Panc1 (cell line): ENCODE results near the gene CACNA1B. TPM values are rescaled to one million over a fixed set of nuclear protein-coding genes. Genes with fewer than 3 reads are reported as not detected.

Source experiments
- ATAC-seq: fragments of 200-7000 bp; cut with Tn5 transposase; 2 replicates; pipeline ENCODE4 v1.9.1; 2020; ENCODE audit warnings: mild to moderate bottlenecking, moderate library complexity
- BruUV-seq: library from RNA; stranded (reverse); fragments of 400-500 nt; replicated peaks from 2 replicates; lab custom pipeline; 2021; lab: Mats Ljungman, UMichigan
- CTCF ChIA-PET: fragments of 300-600 bp; sonication (Branson Sonifier 250); formaldehyde crosslinking; loops from one replicate; lab custom pipeline; 2022; ENCODE audit warnings: antibody characterized with exemption; lab: Charles Lee
- POLR2A ChIA-PET: fragments of 300-600 bp; sonication (Branson Sonifier 250); formaldehyde crosslinking; loops from one replicate; lab custom pipeline; 2022; ENCODE audit warnings: antibody characterized with exemption; lab: Charles Lee
- DNase-seq: peaks from one replicate; pipeline ENCODE4 v3.0.0-alpha.2; 2010; ENCODE audit warnings: low read depth, low spot score
- H3K27ac ChIP-seq: 2 replicates; pipeline ENCODE4 v1.5.1; 2011; ENCODE audit warnings: mild to moderate bottlenecking, low read length, inconsistent platforms
- H3K27me3 ChIP-seq: fragments of 200-500 bp; sonication (Bioruptor generic); 2 replicates; pipeline ENCODE4 v1.6.0; 2014; ENCODE audit warnings: low read length, inconsistent platforms; ENCODE audit not compliant: control insufficient read depth, insufficient read depth
- H3K36me3 ChIP-seq: fragments of 200-500 bp; sonication (Bioruptor generic); 2 replicates; pipeline ENCODE4 v1.5.1; 2014; ENCODE audit warnings: inconsistent platforms, mild to moderate bottlenecking, low read length, moderate library complexity; ENCODE audit not compliant: control insufficient read depth, insufficient read depth
- H3K4me1 ChIP-seq: 2 replicates; pipeline ENCODE4 v1.5.1; 2011; ENCODE audit warnings: inconsistent platforms, mild to moderate bottlenecking, low read length, moderate library complexity; ENCODE audit not compliant: control insufficient read depth, insufficient read depth
- H3K4me3 ChIP-seq, 2 experiments: 2 replicates each; pipeline ENCODE4 v1.5.1; 2011 to 2012; ENCODE audit warnings: low read depth in 2 of 2, low read length in 2 of 2, mild to moderate bottlenecking in 2 of 2, inconsistent platforms in 1 of 2, moderate library complexity in 1 of 2
- H3K9me3 ChIP-seq: fragments of 200-500 bp; sonication (Bioruptor generic); 2 replicates; pipeline ENCODE4 v1.5.1; 2014; ENCODE audit warnings: low read depth, mild to moderate bottlenecking, inconsistent platforms, low read length, moderate library complexity; ENCODE audit not compliant: control insufficient read depth, insufficient read depth
- CTCF ChIP-seq: fragments of 450-650 bp; IDR thresholded peaks from 2 replicates; pipeline ENCODE4 v1.5.1; 2017; ENCODE audit warnings: mild to moderate bottlenecking
- POLR2AphosphoS5 ChIP-seq: IDR thresholded peaks from 2 replicates; pipeline ENCODE4 v1.6.1; 2012; ENCODE audit warnings: mild to moderate bottlenecking, low read depth, low read length, moderate library complexity
- SIN3A ChIP-seq: IDR thresholded peaks from 2 replicates; pipeline ENCODE4 v1.6.1; 2012; ENCODE audit warnings: low read depth, mild to moderate bottlenecking, low read length, moderate library complexity, borderline replicate concordance; ENCODE audit not compliant: insufficient read depth
- TCF7L2 ChIP-seq: IDR thresholded peaks from 2 replicates; pipeline ENCODE4 v1.6.1; 2011; ENCODE audit warnings: mild to moderate bottlenecking, low read depth, low read length, inconsistent platforms
- in situ Hi-C: cut with HindIII; loops from 2 replicates; pipeline ENCODE4 v1.10.0; 2016; ENCODE audit warnings: low sequenced_read_pairs, low pct_unique_long_range_greater_than_20kb
- intact Hi-C: fragments of 100-400 bp; cut with micrococcal nuclease; formaldehyde crosslinking; loops from one replicate; pipeline ENCODE4 v1.10.0; 2022; ENCODE audit not compliant: unreplicated experiment
- total RNA-seq: library from RNA; stranded (reverse); gene quantifications from one replicate; pipeline ENCODE4 v1.2.1, GENCODE V29; 2021; ENCODE audit not compliant: unreplicated experiment
- TF ChIP-seq, protein P1 (sequence below), 2 experiments: IDR thresholded peaks; 2 replicates each; pipeline ENCODE4 v1.6.1; 2011 to 2012; ENCODE audit warnings: low read depth in 2 of 2, control low read depth in 1 of 2, low read length in 1 of 2, mild to moderate bottlenecking in 1 of 2, moderate library complexity in 1 of 2; ENCODE audit not compliant: insufficient read depth in 1 of 2

Gene CACNA1B
- total RNA-seq, 1 experiment from 2014 or later, result 0.49 TPM

DNA sequence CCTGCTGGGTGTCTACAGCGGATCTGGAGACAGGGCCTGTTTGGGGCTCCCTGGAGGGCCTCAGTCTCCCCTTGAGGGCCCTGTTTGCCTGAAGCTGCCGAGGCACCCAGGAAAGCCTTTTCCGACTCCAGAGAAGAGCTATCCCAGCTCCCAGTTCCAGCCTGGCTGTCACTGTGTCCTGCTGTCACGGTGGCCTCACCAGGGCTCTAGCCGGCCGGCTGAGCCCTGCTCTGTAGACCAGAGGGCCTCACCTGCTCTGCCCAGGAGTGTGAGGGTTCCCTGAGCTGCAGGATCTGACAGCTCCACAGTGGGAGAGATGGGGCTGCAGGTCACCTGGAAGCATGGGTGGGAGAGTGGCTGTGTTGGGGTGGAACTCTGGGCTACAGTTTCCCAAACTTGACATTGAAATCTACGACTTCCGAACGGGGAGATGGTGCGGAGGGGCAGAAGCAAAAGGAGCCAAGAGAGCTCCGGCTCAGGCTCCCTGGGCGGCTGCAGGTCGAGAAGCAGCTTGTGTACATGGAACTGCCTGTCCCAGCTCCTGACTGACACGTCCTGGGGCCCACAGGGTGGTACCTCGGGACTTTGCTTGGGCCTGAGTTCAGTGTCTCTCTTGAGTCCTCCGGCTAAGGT, 94.9 kb downstream of the CACNA1B start:
- H3K4me3 ChIP-seq, result no peak overlapping the region
- no peak for DNase-seq
- no peak for ATAC-seq
- H3K4me1 ChIP-seq, result no peaks in the 10 kb centered on the region
- no peaks in the 10 kb centered on the region for H3K27me3 ChIP-seq
- ChIA-PET CTCF (no interaction called here), POLR2A (no interaction called here)
- H3K36me3 ChIP-seq, result no peaks in the 10 kb centered on the region
- no peak for TF ChIP-seq POLR2AphosphoS5
- TF ChIP-seq TCF7L2, result no peak
- no peak for TF ChIP-seq CTCF
- TF ChIP-seq, protein P1, sequence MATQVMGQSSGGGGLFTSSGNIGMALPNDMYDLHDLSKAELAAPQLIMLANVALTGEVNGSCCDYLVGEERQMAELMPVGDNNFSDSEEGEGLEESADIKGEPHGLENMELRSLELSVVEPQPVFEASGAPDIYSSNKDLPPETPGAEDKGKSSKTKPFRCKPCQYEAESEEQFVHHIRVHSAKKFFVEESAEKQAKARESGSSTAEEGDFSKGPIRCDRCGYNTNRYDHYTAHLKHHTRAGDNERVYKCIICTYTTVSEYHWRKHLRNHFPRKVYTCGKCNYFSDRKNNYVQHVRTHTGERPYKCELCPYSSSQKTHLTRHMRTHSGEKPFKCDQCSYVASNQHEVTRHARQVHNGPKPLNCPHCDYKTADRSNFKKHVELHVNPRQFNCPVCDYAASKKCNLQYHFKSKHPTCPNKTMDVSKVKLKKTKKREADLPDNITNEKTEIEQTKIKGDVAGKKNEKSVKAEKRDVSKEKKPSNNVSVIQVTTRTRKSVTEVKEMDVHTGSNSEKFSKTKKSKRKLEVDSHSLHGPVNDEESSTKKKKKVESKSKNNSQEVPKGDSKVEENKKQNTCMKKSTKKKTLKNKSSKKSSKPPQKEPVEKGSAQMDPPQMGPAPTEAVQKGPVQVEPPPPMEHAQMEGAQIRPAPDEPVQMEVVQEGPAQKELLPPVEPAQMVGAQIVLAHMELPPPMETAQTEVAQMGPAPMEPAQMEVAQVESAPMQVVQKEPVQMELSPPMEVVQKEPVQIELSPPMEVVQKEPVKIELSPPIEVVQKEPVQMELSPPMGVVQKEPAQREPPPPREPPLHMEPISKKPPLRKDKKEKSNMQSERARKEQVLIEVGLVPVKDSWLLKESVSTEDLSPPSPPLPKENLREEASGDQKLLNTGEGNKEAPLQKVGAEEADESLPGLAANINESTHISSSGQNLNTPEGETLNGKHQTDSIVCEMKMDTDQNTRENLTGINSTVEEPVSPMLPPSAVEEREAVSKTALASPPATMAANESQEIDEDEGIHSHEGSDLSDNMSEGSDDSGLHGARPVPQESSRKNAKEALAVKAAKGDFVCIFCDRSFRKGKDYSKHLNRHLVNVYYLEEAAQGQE (IDR thresholded peaks at IDR 0.05; ENCODE audit: insufficient read depth in 1 of 2, low read depth in 2 of 2, low read length in 1 of 2), result no peak
- TF ChIP-seq SIN3A, result no peak
- intact Hi-C loops (no loop called here), in situ Hi-C loops (no loop called here)
- no TSS peak for BruUV-seq
- no peak overlapping the region for H3K27ac ChIP-seq
- H3K9me3 ChIP-seq, result no peaks in the 10 kb centered on the region

DNA sequence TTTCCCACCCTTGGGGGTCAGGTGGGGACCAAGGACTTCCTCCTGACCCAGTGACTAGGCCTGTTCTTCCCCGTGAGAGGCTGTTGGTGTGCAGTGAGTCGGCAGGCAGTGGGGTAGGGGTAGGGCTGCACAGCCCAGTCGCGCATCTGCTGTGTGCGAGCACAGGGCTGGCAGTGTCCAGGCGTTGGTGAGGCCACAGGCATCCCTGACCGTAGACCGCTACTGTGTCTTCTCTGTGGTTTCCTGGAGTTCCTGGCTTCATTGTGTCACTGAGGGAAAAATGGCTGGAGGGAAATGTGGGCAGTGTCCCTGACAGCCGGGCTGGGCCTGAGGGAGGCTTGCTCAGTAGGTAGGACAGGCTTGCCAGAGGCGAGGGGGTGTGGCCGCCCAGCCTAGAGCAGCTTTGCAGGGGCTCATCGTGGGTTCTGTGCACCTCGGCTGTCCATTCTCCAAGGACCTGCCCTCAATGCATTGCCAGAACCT, 95.4 kb downstream of the CACNA1B start:
- Histone ChIP-seq H3K27ac (no peak overlapping the region), H3K9me3 (no peaks in the 10 kb centered on the region), H3K4me3 (no peak overlapping the region), H3K4me1 (no peaks in the 10 kb centered on the region), H3K27me3 (no peaks in the 10 kb centered on the region), H3K36me3 (no peaks in the 10 kb centered on the region)
- no TSS peak for BruUV-seq
- intact Hi-C loops, result no loop called here
- ATAC-seq (no peak), DNase-seq (no peak)
- in situ Hi-C loops, result no loop called here
- POLR2A ChIA-PET, result no interaction called here
- no peak for TF ChIP-seq CTCF
- TF ChIP-seq SIN3A, result no peak
- TF ChIP-seq, protein P1 (IDR thresholded peaks at IDR 0.05; ENCODE audit: insufficient read depth in 1 of 2, low read depth in 2 of 2, low read length in 1 of 2), result no peak
- no peak for TF ChIP-seq POLR2AphosphoS5
- TF ChIP-seq TCF7L2, result no peak
- CTCF ChIA-PET, result no interaction called here
